ENCODE measurements around the gene NIN.
"Not testable (repeated sequence)": the region's sequence is repeated elsewhere in the genome, so short reads cannot be mapped to it uniquely, and the experiment has no call there.

NIN gene

DNA sequence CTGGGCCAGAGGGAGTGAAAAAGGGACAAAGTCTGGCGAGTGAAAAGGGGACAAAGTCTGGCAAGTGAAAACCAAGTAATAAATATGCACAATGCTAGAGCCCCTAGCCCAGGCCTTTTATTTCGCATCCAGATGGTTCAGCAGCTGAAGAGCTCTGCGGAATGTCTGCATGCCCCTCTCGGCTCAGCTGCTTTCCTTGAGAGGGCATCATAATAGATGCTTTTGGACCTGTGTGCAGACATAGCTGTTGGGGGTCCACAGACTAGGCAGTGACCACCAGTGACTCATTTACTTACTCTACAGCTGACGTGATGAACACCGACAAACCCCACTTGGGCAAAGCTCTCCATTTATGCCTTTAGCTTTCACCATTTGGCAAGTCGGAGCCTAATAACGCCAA lies 4.3 kb downstream of the NIN start:
- Histone ChIP-seq H3K36me3 (ENCODE audit: insufficient read depth, low read length) (no peaks in the 10 kb centered on the region), H3K4me1 (ENCODE audit: insufficient read depth, low read length) (peaks cover 34% of the 10 kb centered on the region), H3K27ac (ENCODE audit: low read depth, low read length) (no peak overlapping the region), H3K4me3 (ENCODE audit: low read length) (no peak overlapping the region), H3K9ac (ENCODE audit: low read depth, low read length) (no peak overlapping the region), H3K27me3 (ENCODE audit: insufficient read depth, low read length) (peaks cover 92% of the 10 kb centered on the region), H3K9me3 (ENCODE audit: insufficient read depth, low read depth, low read length) (no peaks in the 10 kb centered on the region)
- WGBS: 94% methylated on average over 8 of the region's 8 CpGs

DNA sequence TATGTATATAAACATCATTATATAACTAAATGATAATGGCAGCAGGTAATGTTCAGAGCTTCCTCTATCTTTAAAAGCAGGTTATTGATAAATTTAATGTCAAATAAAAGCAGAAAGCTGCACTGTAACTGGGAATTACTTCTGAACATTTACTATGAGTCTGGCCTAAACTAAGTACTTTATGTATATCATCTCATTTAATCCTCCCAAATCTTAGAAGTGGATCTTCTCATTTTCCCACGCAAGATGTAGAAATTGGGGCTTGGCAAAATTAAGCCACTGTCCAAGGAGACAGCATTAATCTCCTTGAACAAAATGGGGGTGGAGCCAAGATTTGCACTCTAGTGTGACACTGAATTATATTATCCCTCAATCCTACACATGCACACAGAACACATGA lies 5.7 kb downstream of the NIN start:
- Histone ChIP-seq H3K4me3 (ENCODE audit: low read length) (no peak overlapping the region), H3K9ac (ENCODE audit: low read depth, low read length) (no peak overlapping the region), H3K36me3 (ENCODE audit: insufficient read depth, low read length) (no peaks in the 10 kb centered on the region), H3K4me1 (ENCODE audit: insufficient read depth, low read length) (peaks cover 43% of the 10 kb centered on the region), H3K27me3 (ENCODE audit: insufficient read depth, low read length) (peaks cover 86% of the 10 kb centered on the region), H3K27ac (ENCODE audit: low read depth, low read length) (no peak overlapping the region), H3K9me3 (ENCODE audit: insufficient read depth, low read depth, low read length) (no peaks in the 10 kb centered on the region)
- 91% methylated on average over 1 of the region's 1 CpG for WGBS

DNA sequence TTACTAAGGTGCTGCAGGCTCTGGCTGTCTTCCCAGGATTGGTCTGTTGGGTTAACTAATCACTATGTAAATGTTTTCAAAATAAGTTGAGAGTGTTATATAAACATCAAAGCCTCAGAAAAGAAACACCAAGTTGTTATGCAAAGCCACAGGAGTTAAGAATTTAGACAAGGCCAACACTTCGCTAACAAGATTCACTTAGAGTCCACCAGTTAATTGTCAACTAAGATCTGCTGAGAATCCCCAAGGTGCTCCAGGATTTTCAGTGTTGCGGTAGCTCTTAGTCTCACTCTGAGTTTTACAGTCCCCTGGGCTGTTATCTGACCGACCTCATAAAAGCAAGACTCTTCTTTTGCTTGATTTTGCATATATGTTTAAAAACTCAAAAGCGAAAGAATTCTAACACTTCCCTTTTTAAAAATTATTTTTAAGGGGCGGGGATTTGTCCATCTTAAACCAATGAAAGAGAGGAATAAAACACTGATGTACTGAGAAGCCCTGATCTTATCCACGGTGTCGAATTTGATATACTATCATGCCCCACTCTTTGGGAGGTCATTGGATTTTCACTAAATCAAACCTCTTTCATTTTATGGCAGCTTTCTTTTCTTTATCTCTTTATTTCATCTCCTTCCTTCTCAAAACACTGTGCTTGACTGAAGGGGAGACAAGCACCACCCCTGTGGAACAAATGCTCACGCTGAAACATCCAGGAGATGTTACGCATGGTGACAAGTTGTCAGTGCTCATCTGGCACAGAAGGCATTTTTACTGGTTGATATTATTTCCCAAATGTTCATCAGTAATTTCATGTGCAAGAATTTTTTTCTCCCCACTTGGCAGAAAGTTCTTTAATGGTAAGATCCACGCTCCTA lies 7.0 kb downstream of the NIN start:
- Histone ChIP-seq H3K27me3 (ENCODE audit: insufficient read depth, low read length) (peaks cover 73% of the 10 kb centered on the region), H3K36me3 (ENCODE audit: insufficient read depth, low read length) (no peaks in the 10 kb centered on the region), H3K4me3 (ENCODE audit: low read length) (no peak overlapping the region), H3K4me1 (ENCODE audit: insufficient read depth, low read length) (peaks cover 41% of the 10 kb centered on the region), H3K9ac (ENCODE audit: low read depth, low read length) (no peak overlapping the region), H3K9me3 (ENCODE audit: insufficient read depth, low read depth, low read length) (no peaks in the 10 kb centered on the region), H3K27ac (ENCODE audit: low read depth, low read length) (no peak overlapping the region)
- 63% methylated on average over 9 of the region's 10 CpGs for WGBS

- 86% methylated on average over 10 of the region's 11 CpGs for WGBS
- Histone ChIP-seq H3K27me3 (ENCODE audit: insufficient read depth, low read length) (peaks cover 65% of the 10 kb centered on the region), H3K36me3 (ENCODE audit: insufficient read depth, low read length) (no peaks in the 10 kb centered on the region), H3K27ac (ENCODE audit: low read depth, low read length) (no peak overlapping the region), H3K4me3 (ENCODE audit: low read length) (no peak overlapping the region), H3K9ac (ENCODE audit: low read depth, low read length) (no peak overlapping the region), H3K9me3 (ENCODE audit: insufficient read depth, low read depth, low read length) (no peaks in the 10 kb centered on the region), H3K4me1 (ENCODE audit: insufficient read depth, low read length) (peaks cover 37% of the 10 kb centered on the region)
Observed at GRCh38 chr14:50823051-50823761, 7.8 kb downstream of the NIN start.

GRCh38 chr14:50822501-50823042 lies 8.4 kb downstream of the NIN start:
- Histone ChIP-seq H3K4me3 (ENCODE audit: low read length) (no peak overlapping the region), H3K27ac (ENCODE audit: low read depth, low read length) (no peak overlapping the region), H3K36me3 (ENCODE audit: insufficient read depth, low read length) (no peaks in the 10 kb centered on the region), H3K9ac (ENCODE audit: low read depth, low read length) (no peak overlapping the region), H3K4me1 (ENCODE audit: insufficient read depth, low read length) (peaks cover 37% of the 10 kb centered on the region), H3K27me3 (ENCODE audit: insufficient read depth, low read length) (peaks cover 58% of the 10 kb centered on the region), H3K9me3 (ENCODE audit: insufficient read depth, low read depth, low read length) (no peaks in the 10 kb centered on the region)
- WGBS: 85% methylated on average over 11 of the region's 11 CpGs

DNA sequence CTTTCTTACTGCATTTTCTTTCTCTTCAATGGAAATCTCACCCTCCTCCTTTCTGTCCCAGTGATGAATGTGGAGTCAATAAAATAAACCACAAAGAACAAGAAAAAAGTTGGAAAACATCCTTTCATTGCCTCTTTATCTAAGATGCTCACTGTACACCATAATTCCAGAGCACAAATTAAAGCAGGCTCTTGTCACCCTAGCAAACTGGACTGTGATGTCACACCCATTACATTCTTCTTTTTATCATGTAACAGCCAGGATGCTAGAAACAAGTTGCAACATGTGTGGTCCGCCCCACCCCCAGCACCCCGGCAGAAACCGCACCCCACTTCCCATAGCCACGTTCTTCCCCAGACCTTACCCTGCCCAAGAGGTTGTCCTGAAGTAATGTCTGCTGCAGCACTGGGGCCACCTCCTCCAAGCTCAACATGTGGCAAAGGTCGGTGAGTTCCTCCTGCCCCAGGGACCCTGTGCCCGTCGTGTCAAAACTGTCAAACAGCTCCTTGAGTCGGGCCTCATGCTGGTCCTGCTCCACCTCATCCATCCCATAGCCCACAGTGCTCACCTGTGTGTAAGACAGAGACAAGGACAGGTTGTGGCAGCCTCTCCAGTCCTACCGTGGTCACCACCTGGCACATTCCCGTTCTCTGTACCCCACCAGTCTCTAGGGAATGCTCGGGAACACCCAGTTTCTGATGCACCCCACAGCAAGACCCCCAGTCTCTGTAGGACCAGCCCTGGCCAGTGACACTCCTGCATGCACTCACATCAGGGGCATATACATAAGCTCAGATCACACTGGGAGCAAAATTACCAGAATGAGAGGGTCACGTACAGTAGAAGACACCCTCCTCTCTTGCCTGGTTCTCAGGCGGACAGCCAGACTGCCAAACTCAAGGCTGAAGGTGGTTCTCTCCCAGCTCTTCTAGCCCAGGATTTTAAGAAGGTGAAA lies 9.2 kb downstream of the NIN start:
- no peaks in the 10 kb centered on the region for H3K36me3 ChIP-seq (ENCODE audit: insufficient read depth, low read length)
- H3K4me3 ChIP-seq (ENCODE audit: low read length): no peak overlapping the region
- H3K9ac ChIP-seq (ENCODE audit: low read depth, low read length): no peak overlapping the region
- H3K27me3 ChIP-seq (ENCODE audit: insufficient read depth, low read length): peaks cover 51% of the 10 kb centered on the region
- H3K27ac ChIP-seq (ENCODE audit: low read depth, low read length): no peak overlapping the region
- no peaks in the 10 kb centered on the region for H3K9me3 ChIP-seq (ENCODE audit: insufficient read depth, low read depth, low read length)
- H3K4me1 ChIP-seq (ENCODE audit: insufficient read depth, low read length): peaks cover 40% of the 10 kb centered on the region
- 84% methylated on average over 13 of the region's 13 CpGs for WGBS

DNA sequence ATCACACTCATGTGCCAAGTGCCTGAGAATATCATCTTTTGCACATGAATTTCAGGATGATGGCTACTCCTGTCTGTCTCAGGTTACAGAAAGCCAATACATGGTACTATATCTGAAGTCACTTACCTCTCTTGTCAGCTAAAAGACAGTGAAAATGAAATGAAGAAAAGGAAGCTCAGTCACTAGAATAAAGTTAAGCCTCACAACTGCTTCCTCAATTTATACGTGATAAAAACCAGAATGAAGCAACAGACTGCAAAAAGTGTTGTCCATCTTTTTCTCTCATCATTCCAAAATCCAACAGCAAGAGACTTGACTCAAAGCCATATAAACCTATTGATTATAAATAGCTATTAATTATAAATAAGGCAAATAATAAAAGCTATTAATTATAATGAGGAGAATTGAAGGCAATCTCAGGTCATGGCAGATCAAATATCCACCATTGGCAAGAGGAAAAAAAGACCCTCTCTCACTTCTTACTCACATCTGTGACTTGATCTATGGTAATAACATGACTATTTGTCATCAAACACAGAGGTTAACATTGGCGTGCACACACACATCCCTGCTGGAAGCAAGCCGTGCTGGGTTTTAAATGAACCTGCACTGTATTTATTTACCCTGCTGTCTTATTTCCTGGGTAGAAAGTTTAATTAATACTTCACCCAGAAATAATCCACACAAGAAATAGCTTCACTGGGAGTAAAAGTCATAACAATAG lies 10.0 kb downstream of the NIN start:
- no peak overlapping the region for H3K27ac ChIP-seq (ENCODE audit: low read depth, low read length)
- no peak overlapping the region for H3K9ac ChIP-seq (ENCODE audit: low read depth, low read length)
- H3K27me3 ChIP-seq (ENCODE audit: insufficient read depth, low read length): peaks cover 42% of the 10 kb centered on the region
- H3K36me3 ChIP-seq (ENCODE audit: insufficient read depth, low read length): no peaks in the 10 kb centered on the region
- no peaks in the 10 kb centered on the region for H3K9me3 ChIP-seq (ENCODE audit: insufficient read depth, low read depth, low read length)
- H3K4me1 ChIP-seq (ENCODE audit: insufficient read depth, low read length): peaks cover 40% of the 10 kb centered on the region
- WGBS: 97% methylated on average over 3 of the region's 3 CpGs
- H3K4me3 ChIP-seq (ENCODE audit: low read length): no peak overlapping the region

DNA sequence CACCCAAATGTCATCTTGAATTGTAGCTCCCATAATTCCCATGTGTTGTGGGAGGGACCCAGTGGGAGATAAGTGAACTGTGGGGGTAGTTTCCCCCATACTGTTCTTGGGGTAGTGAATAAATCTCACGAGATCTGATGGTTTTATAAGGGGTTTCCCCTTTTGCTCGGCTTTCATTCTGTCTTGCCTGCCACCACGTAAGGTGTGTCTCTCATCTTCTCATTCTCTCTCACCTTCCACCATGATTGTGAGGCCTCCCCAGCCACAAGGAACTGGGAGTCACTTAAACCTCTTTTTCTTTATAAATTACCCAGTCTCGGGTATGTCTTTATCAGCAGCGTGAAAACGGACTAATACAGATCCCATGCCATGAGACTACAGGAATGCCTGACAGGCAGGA lies 11.7 kb downstream of the NIN start:
- 96% methylated on average over 6 of the region's 6 CpGs for WGBS
- H3K9ac ChIP-seq (ENCODE audit: low read depth, low read length); H3K4me3 ChIP-seq (ENCODE audit: low read length); H3K36me3 ChIP-seq (ENCODE audit: insufficient read depth, low read length); H3K27ac ChIP-seq (ENCODE audit: low read depth, low read length); H3K9me3 ChIP-seq (ENCODE audit: insufficient read depth, low read depth, low read length): not testable (repeated sequence)
- peaks cover 38% of the 10 kb centered on the region for H3K4me1 ChIP-seq (ENCODE audit: insufficient read depth, low read length)
- peaks cover 26% of the 10 kb centered on the region for H3K27me3 ChIP-seq (ENCODE audit: insufficient read depth, low read length)

GRCh38 chr14:50816395-50817047 lies 14.4 kb downstream of the NIN start:
- Histone ChIP-seq H3K4me3 (ENCODE audit: low read length) (no peak overlapping the region), H3K36me3 (ENCODE audit: insufficient read depth, low read length) (no peaks in the 10 kb centered on the region), H3K27ac (ENCODE audit: low read depth, low read length) (no peak overlapping the region), H3K27me3 (ENCODE audit: insufficient read depth, low read length) (no peaks in the 10 kb centered on the region; the same call in 1 of the 2 replicates), H3K9me3 (ENCODE audit: insufficient read depth, low read depth, low read length) (no peaks in the 10 kb centered on the region), H3K4me1 (ENCODE audit: insufficient read depth, low read length) (peaks cover 29% of the 10 kb centered on the region), H3K9ac (ENCODE audit: low read depth, low read length) (no peak overlapping the region)
- WGBS: 64% methylated on average over 6 of the region's 6 CpGs

GRCh38 chr14:50815526-50815925 lies 15.4 kb downstream of the NIN start:
- not testable (repeated sequence) for H3K4me3 ChIP-seq (ENCODE audit: low read length); H3K27ac ChIP-seq (ENCODE audit: low read depth, low read length); H3K9ac ChIP-seq (ENCODE audit: low read depth, low read length); H3K36me3 ChIP-seq (ENCODE audit: insufficient read depth, low read length); H3K27me3 ChIP-seq (ENCODE audit: insufficient read depth, low read length); H3K9me3 ChIP-seq (ENCODE audit: insufficient read depth, low read depth, low read length)
- 94% methylated on average over 5 of the region's 5 CpGs for WGBS
- peaks cover 22% of the 10 kb centered on the region for H3K4me1 ChIP-seq (ENCODE audit: insufficient read depth, low read length)

Measured in HUES64 (cell line).